ENCODE measurements around the gene NUBPL.

DNA sequence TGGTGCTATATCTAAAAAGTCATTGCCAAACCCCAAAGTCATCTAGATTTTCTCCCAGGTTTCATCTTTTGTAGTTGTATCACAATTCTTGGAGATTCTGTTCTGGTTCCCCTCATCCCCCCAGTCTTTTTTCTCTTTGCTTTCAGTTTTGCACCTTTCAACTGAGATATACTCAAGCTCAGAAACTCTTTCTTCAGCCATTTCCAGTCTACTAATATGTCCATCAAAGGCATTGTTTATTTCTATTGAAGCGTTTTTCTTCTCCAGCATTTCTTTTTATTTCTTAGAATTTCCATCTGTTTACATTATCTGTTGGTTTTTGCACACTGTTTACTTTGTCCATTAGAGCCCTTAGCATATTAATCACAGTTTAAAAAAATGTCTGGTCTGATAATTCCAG is 179.5 kb downstream of the NUBPL start:
- TF ChIP-seq CTCF (IDR thresholded peaks at IDR 0.05) (no peak), POLR2A (IDR thresholded peaks at IDR 0.05) (no peak), POLR2AphosphoS5 (IDR thresholded peaks at IDR 0.05) (no peak), EP300 (IDR thresholded peaks at IDR 0.05) (no peak)

Data from sigmoid colon (tissue), 4 donors.